ENCODE data around the gene SCAP.

Gene SCAP

DNA sequence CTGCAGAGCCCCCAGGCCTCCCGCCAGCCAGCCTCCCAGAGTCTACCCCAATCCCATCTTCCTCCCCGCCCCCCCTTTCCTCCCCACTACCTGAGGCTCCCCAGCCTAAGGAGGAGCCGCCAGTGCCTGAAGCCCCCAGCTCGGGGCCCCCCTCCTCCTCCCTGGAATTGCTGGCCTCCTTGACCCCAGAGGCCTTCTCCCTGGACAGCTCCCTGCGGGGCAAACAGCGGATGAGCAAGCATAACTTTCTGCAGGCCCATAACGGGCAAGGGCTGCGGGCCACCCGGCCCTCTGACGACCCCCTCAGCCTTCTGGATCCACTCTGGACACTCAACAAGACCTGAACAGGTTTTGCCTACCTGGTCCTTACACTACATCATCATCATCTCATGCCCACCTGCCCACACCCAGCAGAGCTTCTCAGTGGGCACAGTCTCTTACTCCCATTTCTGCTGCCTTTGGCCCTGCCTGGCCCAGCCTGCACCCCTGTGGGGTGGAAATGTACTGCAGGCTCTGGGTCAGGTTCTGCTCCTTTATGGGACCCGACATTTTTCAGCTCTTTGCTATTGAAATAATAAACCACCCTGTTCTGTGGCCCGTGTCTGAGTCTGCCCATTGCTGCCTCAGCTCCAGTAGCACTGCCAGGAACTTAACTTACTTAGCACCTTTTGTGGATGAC, 62.8 kb downstream of the SCAP start:
- no peak for DNase-seq

DNA sequence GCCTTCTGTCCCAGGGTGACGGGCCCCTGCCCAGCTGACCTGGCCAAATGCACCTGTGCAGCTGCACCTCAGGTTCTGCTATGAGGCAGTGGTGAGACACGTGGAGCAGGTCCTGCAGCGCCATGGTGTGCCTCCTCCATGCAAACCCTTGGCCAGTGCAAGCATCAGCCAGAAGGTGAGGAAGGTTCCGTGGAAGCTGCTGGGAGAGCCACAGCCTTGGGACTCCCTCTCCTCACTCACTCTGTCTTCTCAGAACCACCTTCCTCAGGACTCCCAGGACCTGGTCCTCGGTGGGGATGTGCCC, 63.3 kb downstream of the SCAP start:
- DNase-seq: no peak

- no peak for DNase-seq
Observed at GRCh38 chr3:47411696-47412452, 63.9 kb downstream of the SCAP start.

DNA sequence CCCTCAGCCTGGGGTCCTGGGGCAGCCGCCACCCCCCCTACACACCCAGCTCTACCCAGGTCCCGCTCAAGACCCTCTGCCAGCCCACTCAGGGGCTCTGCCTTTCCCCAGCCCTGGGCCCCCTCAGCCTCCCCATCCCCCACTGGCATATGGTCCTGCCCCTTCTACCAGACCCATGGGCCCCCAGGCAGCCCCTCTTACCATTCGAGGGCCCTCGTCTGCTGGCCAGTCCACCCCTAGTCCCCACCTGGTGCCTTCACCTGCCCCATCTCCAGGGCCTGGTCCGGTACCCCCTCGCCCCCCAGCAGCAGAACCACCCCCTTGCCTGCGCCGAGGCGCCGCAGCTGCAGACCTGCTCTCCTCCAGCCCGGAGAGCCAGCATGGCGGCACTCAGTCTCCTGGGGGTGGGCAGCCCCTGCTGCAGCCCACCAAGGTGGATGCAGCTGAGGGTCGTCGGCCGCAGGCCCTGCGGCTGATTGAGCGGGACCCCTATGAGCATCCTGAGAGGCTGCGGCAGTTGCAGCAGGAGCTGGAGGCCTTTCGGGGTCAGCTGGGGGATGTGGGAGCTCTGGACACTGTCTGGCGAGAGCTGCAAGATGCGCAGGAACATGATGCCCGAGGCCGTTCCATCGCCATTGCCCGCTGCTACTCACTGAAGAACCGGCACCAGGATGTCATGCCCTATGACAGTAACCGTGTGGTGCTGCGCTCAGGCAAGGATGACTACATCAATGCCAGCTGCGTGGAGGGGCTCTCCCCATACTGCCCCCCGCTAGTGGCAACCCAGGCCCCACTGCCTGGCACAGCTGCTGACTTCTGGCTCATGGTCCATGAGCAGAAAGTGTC, 64.7 kb downstream of the SCAP start:
- no peak for DNase-seq

DNA sequence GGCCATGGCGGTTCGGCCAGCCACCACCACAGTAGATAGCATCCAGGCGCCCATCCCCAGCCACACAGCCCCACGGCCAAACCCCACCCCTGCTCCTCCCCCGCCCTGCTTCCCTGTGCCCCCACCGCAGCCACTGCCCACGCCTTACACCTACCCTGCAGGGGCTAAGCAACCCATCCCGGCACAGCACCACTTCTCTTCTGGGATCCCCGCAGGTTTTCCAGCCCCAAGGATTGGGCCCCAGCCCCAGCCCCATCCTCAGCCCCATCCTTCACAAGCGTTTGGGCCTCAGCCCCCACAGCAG, 65.4 kb downstream of the SCAP start:
- no peak for DNase-seq

GRCh38 chr3:47409688-47410416, 65.9 kb downstream of the SCAP start:
- DNase-seq: no peak

DNA sequence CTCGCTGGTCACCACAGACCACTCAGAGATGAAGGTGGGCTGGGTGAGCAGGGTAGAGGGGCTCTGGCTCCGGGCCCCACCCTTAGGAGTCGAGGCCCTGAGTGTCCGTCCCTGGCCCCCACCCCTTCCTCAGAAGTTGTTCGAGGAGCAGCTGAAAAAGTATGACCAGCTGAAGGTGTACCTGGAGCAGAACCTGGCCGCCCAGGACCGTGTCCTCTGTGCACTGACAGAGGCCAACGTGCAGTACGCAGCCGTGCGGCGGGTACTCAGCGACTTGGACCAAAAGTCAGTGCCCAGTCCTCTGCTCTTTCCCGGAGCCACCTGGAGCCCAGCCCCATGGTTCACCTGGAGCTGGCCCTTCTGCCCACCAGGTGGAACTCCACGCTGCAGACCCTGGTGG, 66.5 kb downstream of the SCAP start:
- no peak for DNase-seq

DNA sequence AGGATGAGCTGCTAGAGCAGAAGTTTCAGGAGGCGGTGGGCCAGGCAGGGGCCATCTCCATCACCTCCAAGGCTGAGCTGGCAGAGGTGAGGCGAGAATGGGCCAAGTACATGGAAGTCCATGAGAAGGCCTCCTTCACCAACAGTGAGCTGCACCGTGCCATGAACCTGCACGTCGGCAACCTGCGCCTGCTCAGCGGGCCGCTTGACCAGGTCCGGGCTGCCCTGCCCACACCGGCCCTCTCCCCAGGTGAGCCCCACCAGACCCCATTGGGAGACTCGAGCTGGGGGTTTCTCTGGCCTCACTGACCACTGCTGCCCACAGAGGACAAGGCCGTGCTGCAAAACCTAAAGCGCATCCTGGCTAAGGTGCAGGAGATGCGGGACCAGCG, 66.9 kb downstream of the SCAP start:
- no peak for DNase-seq

- DNase-seq: no peak
Observed at GRCh38 chr3:47407896-47408838, 67.6 kb downstream of the SCAP start.

DNA sequence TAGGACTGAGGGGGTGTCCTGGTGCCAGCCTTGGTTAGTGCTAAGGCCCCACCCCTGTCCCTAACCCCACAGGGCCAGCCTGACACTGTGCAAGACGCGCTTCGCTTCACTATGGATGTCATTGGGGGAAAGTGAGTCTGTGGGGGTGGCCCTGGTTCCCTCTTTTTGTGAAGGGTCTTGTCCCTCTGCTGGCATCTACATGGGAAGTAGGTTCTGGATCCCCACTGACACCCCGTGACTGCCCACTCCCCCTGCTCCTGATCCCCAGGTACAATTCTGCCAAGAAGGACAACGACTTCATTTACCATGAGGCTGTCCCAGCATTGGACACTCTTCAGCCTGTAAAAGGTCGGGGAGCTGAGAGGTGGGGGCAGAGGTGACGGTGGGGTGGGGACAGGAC, 68.5 kb downstream of the SCAP start:
- no peak for DNase-seq

DNA sequence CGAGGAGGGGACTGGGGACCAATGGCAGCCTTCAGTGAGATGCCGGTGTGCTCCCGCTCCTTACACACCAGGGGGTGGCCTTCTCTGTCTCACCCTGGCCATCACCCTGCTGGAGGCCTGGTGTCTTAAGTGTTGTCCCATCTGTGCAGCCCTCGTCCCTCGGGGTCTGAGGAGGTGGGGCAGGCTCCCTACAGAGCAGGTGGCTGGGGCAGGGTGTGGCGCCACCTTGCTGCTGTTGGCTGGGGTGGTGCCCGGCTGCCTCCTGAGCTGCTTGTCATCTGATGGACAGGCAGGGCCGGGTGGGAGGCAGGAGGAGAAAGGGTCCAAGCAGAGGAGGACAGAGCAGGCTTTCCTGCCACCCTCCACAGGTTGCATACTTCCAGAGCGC, 69.0 kb downstream of the SCAP start:
- DNase-seq: no peak

- no peak for DNase-seq
Observed at GRCh38 chr3:47405820-47406761, 69.7 kb downstream of the SCAP start.

GRCh38 chr3:47404955-47405790, 70.6 kb downstream of the SCAP start:
- no peak for DNase-seq

DNA sequence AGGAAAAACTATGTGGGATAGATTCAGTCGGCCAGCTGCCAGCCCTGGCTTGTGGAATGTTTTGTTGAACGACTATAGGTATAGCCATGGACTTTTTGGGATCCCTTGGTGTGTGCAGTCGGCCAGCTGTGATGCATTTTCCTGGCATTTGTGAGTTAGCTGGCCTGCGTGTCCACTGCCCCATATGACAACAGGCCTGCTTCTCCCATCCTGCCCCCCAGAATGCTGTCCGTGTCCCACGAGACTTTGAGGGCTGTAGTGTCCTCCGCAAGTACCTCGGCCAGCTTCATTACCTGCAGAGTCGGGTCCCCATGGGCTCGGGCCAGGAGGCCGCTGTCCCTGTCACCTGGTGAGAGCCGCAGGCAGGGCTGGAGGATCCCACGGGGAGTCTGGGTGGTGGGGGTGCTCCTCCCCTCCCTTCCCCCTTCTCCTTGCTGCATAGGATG, 71.3 kb downstream of the SCAP start:
- DNase-seq: no peak

DNA sequence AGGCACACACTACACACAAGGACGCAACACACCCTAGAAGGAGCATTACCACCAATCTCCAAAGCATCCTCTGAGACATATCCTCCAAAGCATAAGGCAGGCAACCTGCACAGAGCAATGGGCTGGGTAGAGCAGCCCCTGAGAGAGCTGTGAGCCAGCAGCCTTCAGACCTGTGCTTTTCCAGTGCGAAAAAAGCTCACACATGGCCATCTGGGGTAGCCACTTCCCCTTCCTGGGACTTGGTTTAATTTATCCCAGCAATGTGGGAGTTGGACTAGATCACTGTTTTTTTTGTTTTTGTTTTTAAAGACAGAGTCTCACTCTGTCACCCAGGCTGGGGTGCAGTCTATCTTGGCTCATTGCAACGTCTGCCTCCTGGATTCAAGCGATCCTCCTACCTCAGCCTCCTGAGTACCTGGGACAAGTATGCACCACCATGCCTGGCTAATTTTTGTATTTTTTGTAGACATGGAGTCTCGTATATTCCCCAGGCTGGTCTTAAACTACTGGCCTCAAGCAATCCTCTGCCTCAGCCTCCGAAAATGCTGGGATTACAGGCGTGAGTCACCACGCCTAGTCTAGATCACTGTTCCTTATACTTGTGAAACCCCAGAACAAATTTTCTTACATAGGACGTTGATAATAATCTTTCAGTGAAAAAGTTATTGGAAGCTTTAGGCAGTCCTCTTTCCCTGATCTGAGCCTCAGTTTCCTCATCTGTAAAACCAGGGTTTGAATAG, 76.0 kb downstream of the SCAP start:
- DNase-seq: no peak

- no peak for DNase-seq
Observed at GRCh38 chr3:47399016-47399415, 76.7 kb downstream of the SCAP start.

DNA sequence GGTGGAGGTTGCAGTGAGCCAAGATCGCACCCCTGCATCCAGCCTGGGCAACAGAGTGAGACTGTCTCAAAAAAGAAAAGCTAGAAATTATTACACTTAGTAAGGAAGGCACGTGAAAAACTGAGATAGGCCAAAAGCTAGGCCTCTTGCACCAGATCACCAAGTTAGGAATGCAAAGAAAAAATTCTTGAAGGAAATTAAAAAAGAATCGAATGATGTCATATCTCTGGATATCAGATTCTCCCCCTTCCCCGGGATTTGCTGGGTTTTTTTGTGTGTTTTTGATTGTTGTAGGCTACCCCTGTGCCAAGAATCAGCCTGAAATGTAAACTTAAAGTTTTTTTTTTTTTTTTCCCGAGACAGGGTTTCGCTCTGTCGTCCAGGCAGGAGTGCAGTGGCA, 77.5 kb downstream of the SCAP start:
- no peak for DNase-seq

- no peak for DNase-seq
Observed at GRCh38 chr3:47394881-47395280, 80.9 kb downstream of the SCAP start.

- no peak for DNase-seq
Observed at GRCh38 chr3:47394140-47394870, 81.4 kb downstream of the SCAP start.

Measured in activated gamma-delta T cell treated with Interleukin-2 at 50 U/mL for 16 hours (primary cell).